Adrenal gland (tissue), 5 donors: ENCODE measurements around the gene CCDC146.
"Not testable (repeated sequence)": the region's sequence is repeated elsewhere in the genome, so short reads cannot be mapped to it uniquely, and the experiment has no call there.

Experiments
- CTCF ChIP-seq, 6 experiments: fragments of 450-650 bp in 4 of 6; fragments of 200-600 bp in 2 of 6; sonication (generic) in 1 of 6; IDR thresholded peaks; 1 replicate in 5 of 6; 2 replicates in 1 of 6; pipeline versions ENCODE4 v1.5.1 to v1.8.0; 2016 to 2021; ENCODE audit warnings: antibody characterized with exemption in 6 of 6, mild to moderate bottlenecking in 2 of 6, moderate library complexity in 1 of 6
- POLR2A ChIP-seq, 2 donors: fragments of 450-650 bp; IDR thresholded peaks; one replicate each; pipeline ENCODE4 v1.6.1; 2017; ENCODE audit warnings: antibody characterized with exemption in 2 of 2, mild to moderate bottlenecking in 2 of 2, moderate library complexity in 1 of 2
- donor health status: DM: no; HTN: no; CAD: no.

GRCh38 chr7:77102671-77103070, 19.7 kb upstream of the CCDC146 start:
- TF ChIP-seq CTCF, POLR2A (IDR thresholded peaks at IDR 0.05): not testable (repeated sequence)
